Measurements from ENCODE around the gene SH3BP2.

SH3BP2 gene

DNA sequence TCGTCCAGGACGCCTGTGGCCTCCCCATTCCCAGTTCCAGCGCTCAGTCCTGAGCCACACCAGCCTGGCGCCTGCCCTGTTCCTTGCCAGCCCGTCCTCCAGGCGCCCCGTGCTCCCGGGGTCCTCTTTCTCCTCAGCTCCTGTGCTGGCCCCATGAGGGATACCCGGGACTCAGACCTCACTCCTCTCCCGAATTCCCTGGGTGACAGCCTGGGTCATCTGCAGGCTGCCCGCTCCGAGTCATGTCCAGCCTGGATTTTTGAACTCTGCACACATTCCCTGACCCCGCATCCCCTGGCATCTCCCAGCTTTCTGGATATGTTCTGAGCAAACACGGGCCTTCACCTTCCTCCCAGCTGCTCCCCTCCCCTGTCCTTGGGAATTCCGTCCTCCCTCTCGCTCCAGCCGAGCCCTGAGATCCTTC is 35.9 kb downstream of the SH3BP2 start:
- TF ChIP-seq REST (IDR thresholded peaks at IDR 0.05; ENCODE audit: insufficient read depth in 1 of 2, low read depth in 2 of 2, low read length in 2 of 2) (no peak), FOXP2 (optimal IDR thresholded peaks at IDR 0.05; ENCODE audit: borderline replicate concordance, extremely low read depth, extremely low read length, insufficient read depth) (no peak), SIN3A (IDR thresholded peaks at IDR 0.05; ENCODE audit: borderline replicate concordance, insufficient read depth, low read length) (no peak), POLR2AphosphoS5 (IDR thresholded peaks at IDR 0.05; ENCODE audit: low read depth, low read length) (no peak), TAF1 (IDR thresholded peaks at IDR 0.05; ENCODE audit: borderline replicate concordance, insufficient read depth, low read length) (no peak)

DNA sequence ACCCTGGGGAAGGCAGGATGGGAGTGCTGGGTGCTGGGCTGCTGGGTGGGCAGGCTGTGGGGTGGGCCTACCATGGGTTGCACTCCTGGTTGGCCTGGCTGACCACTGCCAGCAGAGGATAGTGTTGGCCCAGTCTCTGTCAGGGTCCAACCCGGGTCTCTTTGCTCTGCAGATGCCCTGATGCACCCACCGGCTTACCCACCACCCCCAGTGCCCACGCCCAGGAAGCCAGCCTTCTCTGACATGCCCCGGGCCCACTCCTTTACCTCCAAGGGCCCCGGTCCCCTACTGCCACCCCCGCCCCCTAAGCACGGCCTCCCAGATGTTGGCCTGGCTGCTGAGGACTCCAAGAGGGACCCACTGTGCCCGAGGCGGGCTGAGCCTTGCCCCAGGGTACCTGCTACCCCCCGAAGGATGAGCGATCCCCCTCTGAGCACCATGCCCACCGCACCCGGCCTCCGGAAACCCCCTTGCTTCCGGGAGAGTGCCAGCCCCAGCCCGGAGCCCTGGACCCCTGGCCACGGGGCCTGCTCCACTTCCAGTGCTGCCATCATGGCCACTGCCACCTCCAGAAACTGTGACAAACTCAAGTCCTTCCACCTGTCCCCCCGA is 36.5 kb downstream of the SH3BP2 start:
- no peak for TF ChIP-seq FOXP2 (optimal IDR thresholded peaks at IDR 0.05; ENCODE audit: borderline replicate concordance, extremely low read depth, extremely low read length, insufficient read depth)
- no peak for TF ChIP-seq TAF1 (IDR thresholded peaks at IDR 0.05; ENCODE audit: borderline replicate concordance, insufficient read depth, low read length)
- TF ChIP-seq SIN3A (IDR thresholded peaks at IDR 0.05; ENCODE audit: borderline replicate concordance, insufficient read depth, low read length), result no peak
- TF ChIP-seq POLR2AphosphoS5 (IDR thresholded peaks at IDR 0.05; ENCODE audit: low read depth, low read length), result no peak
- no peak for TF ChIP-seq REST (IDR thresholded peaks at IDR 0.05; ENCODE audit: insufficient read depth in 1 of 2, low read depth in 2 of 2, low read length in 2 of 2)

DNA sequence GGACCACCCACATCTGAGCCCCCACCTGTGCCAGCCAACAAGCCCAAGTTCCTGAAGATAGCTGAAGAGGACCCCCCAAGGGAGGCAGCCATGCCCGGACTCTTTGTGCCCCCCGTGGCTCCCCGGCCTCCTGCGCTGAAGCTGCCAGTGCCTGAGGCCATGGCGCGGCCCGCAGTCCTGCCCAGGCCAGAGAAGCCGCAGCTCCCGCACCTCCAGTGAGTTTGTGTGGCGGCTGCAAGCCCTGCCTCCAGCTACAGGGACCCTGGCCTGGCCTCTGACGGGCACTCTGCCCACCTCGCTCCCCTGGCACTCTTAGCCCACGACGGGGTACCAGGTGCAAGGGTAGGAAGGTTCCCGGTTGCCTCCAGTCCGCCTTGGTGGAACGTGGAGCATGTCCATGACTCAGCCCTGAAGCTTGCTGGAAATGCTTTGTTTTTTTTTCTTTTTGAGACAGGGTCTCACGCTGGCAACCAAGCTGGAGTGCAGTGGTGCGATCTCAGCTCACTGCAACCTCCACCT is 37.1 kb downstream of the SH3BP2 start:
- TF ChIP-seq REST (IDR thresholded peaks at IDR 0.05; ENCODE audit: insufficient read depth in 1 of 2, low read depth in 2 of 2, low read length in 2 of 2) (no peak), FOXP2 (optimal IDR thresholded peaks at IDR 0.05; ENCODE audit: borderline replicate concordance, extremely low read depth, extremely low read length, insufficient read depth) (no peak)

DNA sequence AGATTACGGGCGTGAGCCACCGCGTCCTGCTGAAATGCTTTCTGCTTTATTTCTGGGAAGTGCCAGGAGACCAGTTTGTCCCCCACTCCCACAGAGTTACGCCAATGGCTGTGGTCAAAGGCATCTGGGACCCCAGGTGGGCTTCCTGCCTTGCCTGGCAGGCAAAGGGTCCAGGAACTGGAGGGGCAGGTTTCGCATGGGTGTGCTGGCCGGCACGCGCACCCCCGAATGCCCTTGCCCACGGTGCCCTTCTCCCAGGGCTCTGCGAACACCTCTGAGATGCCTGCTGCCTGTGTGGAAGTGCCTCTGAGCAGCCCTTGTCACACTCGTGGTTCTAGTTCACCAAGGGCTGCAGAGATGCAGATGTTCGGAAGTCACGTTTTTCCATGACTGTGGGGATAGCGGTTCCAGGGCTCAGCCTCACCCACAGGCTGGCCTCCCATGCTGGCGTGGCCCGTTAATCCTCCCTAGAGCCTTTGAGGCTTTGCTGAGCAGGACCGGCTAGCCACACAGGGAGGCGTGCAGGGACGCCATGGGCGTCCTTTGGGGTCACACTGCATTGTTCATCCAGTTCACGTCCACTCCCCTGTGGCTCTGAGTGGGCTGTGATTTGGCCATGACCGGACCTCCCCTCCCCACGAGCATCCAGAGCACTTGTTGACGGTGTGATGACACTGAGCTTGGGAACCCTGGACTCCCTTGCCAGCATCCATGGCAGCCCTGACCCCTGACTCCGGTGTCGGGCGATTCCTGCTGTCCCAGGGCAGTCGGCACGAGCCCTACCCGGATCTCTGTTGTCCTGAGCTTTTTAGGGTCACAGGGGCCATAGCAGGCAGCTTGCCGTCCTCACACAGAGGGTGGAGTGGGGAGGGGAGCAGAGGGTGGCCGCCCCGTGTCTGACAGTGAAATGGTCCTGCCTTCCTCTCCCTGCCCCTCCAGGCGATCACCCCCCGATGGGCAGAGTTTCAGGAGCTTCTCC is 38.0 kb downstream of the SH3BP2 start:
- TF ChIP-seq TAF1 (IDR thresholded peaks at IDR 0.05; ENCODE audit: borderline replicate concordance, insufficient read depth, low read length) (no peak), SIN3A (IDR thresholded peaks at IDR 0.05; ENCODE audit: borderline replicate concordance, insufficient read depth, low read length) (no peak), FOXP2 (optimal IDR thresholded peaks at IDR 0.05; ENCODE audit: borderline replicate concordance, extremely low read depth, extremely low read length, insufficient read depth) (no peak), POLR2AphosphoS5 (IDR thresholded peaks at IDR 0.05; ENCODE audit: low read depth, low read length) (no peak), REST (IDR thresholded peaks at IDR 0.05; ENCODE audit: insufficient read depth in 1 of 2, low read depth in 2 of 2, low read length in 2 of 2) (no peak)

Data from PFSK-1 (cell line).